Naive thymus-derived CD4-positive, alpha-beta T cell (primary cell): ENCODE results near the gene ATG5. TPM values are rescaled to one million over a fixed set of nuclear protein-coding genes. Genes with fewer than 3 reads are reported as not detected.

Experiments
- ATAC-seq: fragments of 150-1000 bp; cut with Tn5 transposase; 2 replicates; pipeline ENCODE4 v1.10.0; 2021; ENCODE audit warnings: mild to moderate bottlenecking, moderate library complexity
- CTCF ChIA-PET: fragments of 350-600 bp; sonication (Branson Sonifier 250); formaldehyde crosslinking; loops from one replicate; lab custom pipeline; 2021; ENCODE audit warnings: antibody characterized with exemption; lab: Charles Lee
- POLR2A ChIA-PET: fragments of 350-600 bp; sonication (Branson Sonifier 250); formaldehyde crosslinking; loops from one replicate; lab custom pipeline; 2021; ENCODE audit warnings: antibody characterized with exemption, inconsistent platforms; lab: Charles Lee
- DNase-seq, 9 donors: peaks; one replicate each; pipeline versions ENCODE4 v3.0.0 to v3.0.0-alpha.2; 2020 to 2022; ENCODE audit warnings: mixed read lengths in 1 of 9
- H3K27ac ChIP-seq: one replicate; pipeline ENCODE4 v1.7.0; 2013; ENCODE audit warnings: mild to moderate bottlenecking, low read depth, low read length, moderate library complexity
- H3K27me3 ChIP-seq, 2 donors: one replicate each; pipeline ENCODE4 v1.7.0; 2013; ENCODE audit warnings: low read length in 2 of 2, mild to moderate bottlenecking in 2 of 2, moderate library complexity in 2 of 2; ENCODE audit not compliant: control insufficient read depth in 2 of 2, insufficient read depth in 2 of 2
- H3K36me3 ChIP-seq, 3 experiments: 1 replicate in 2 of 3; 2 replicates in 1 of 3; pipeline ENCODE4 v1.7.0; 2013; ENCODE audit warnings: low read length in 3 of 3, mild to moderate bottlenecking in 3 of 3, moderate library complexity in 1 of 3; ENCODE audit not compliant: insufficient read depth in 3 of 3, control insufficient read depth in 2 of 3
- H3K4me1 ChIP-seq, 2 donors: one replicate each; pipeline ENCODE4 v1.7.0; 2013; ENCODE audit warnings: low read length in 2 of 2, mild to moderate bottlenecking in 2 of 2, moderate library complexity in 1 of 2; ENCODE audit not compliant: control insufficient read depth in 2 of 2, insufficient read depth in 2 of 2
- H3K4me3 ChIP-seq: 2 replicates; pipeline ENCODE4 v1.7.0; 2013; ENCODE audit warnings: mild to moderate bottlenecking, low read length
- H3K9me3 ChIP-seq, 3 experiments: 1 replicate in 2 of 3; 2 replicates in 1 of 3; pipeline ENCODE4 v1.7.0; 2013; ENCODE audit warnings: low read length in 3 of 3; ENCODE audit not compliant: control insufficient read depth in 2 of 3
- H3K27ac Mint-ChIP-seq, 9 donors: one replicate each; pipeline ENCODE4 v1.8.0; 2020 to 2022; ENCODE audit warnings: mixed read lengths in 9 of 9, mild to moderate bottlenecking in 8 of 9, moderate library complexity in 5 of 9, inconsistent platforms in 2 of 9
- H3K27me3 Mint-ChIP-seq, 5 donors: one replicate each; pipeline ENCODE4 v1.8.0; 2021 to 2022; ENCODE audit warnings: mixed read lengths in 5 of 5, mild to moderate bottlenecking in 1 of 5
- H3K36me3 Mint-ChIP-seq, 5 donors: one replicate each; pipeline ENCODE4 v1.8.0; 2020 to 2022; ENCODE audit warnings: mixed read lengths in 5 of 5, mild to moderate bottlenecking in 3 of 5, inconsistent platforms in 1 of 5
- H3K4me1 Mint-ChIP-seq, 7 donors: one replicate each; pipeline ENCODE4 v1.8.0; 2020 to 2022; ENCODE audit warnings: mixed read lengths in 7 of 7, mild to moderate bottlenecking in 3 of 7, inconsistent platforms in 1 of 7
- H3K4me3 Mint-ChIP-seq, 10 donors: one replicate each; pipeline ENCODE4 v1.8.0; 2020 to 2022; ENCODE audit warnings: mild to moderate bottlenecking in 10 of 10, mixed read lengths in 10 of 10, moderate library complexity in 6 of 10, inconsistent platforms in 2 of 10
- H3K9me3 Mint-ChIP-seq, 11 donors: one replicate each; pipeline ENCODE4 v1.8.0; 2020 to 2022; ENCODE audit warnings: mixed read lengths in 11 of 11, mild to moderate bottlenecking in 4 of 11, inconsistent platforms in 1 of 11, moderate library complexity in 1 of 11
- intact Hi-C, 2 donors: fragments of 100-400 bp; cut with micrococcal nuclease; formaldehyde crosslinking; loops; one replicate each; pipeline ENCODE4 v1.15.1; 2023
- polyA plus RNA-seq, 2 donors: library from polyadenylated mRNA; unstranded; fragments of 300-500 nt; fragmentation: Illumina TruSeq; gene quantifications; one replicate each; pipeline ENCODE4 v1.2.3, GENCODE V29; 2021
- total RNA-seq, 6 experiments: library from RNA in 5 of 6; stranded (reverse) in 5 of 6; gene quantifications; 1 replicate in 5 of 6; 2 replicates in 1 of 6; pipeline ENCODE4 v1.2.3 and lab custom pipeline; 2021 to 2026

Gene ATG5
- total and polyA plus RNA-seq, 7 experiments from 2014 or later: 24.0 to 32.9 (median 28.8) TPM

DNA sequence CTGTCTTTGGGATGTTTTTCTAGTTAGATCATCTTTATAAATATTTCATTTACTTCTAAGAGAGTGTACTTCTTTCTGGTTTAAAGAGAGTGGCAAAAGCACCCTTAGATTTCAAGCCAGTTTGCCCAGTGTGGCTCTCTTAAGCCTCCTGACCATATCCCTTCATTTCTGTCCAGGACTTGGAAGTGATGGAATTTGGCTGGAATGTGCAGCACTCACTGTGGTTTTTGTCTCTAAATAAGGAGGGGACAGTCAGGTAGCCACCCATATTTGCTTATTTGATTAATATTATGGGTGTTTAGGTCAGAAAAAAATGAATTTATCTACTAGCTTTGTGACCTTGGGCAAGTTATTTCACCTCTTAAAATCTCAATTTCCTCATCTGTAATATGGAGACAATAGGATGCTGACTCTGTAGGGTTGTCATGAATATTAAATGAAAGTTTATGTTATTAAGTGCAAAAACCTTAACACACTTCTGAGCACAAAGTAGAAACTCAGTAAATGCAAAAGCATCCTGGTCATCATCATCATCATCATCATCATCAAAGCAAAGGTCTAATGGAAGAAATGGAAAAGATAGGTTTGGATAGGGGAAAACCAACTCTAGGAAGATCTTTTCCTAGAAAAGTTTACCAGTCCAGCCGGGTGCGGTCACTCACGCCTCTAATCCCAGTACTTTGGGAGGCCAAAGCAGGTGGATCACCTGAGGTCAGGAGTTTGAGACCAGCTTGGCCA lies 38.0 kb upstream of the ATG5 start:
- Mint-ChIP-seq H3K4me3 (no peak overlapping the region), H3K4me1 (peaks cover 5 to 15% (median 10%) of the 10 kb centered on the region in 7 donors), H3K27me3 (peaks cover 9 to 49% (median 36%) of the 10 kb centered on the region in 5 donors), H3K36me3 (no peaks in the 10 kb centered on the region), H3K27ac (peak overlapping the region in 1 of 9 donors; percentile 48), H3K9me3 (peaks cover 0 to 1% (median 0%) of the 10 kb centered on the region in 11 donors)
- no peak overlapping the region for H3K27ac ChIP-seq
- H3K27me3 ChIP-seq: peaks cover 3 to 8% of the 10 kb centered on the region in 2 donors
- H3K36me3 ChIP-seq: no peaks in the 10 kb centered on the region
- peaks cover 7 to 8% of the 10 kb centered on the region in 2 donors for H3K4me1 ChIP-seq
- ChIA-PET POLR2A (no interaction called here), CTCF (interaction anchor here (0.9 kb wide), 1 partner anchor 12 kb away, joined by 5 read pairs; no protein-coding TSS in a partner anchor)
- intact Hi-C loops: loop anchor here in 1 of 2 donors (10.0 kb wide), 1 partner anchor 201 kb away; no protein-coding TSS in a partner anchor
- no peak overlapping the region for H3K4me3 ChIP-seq
- H3K9me3 ChIP-seq: no peaks in the 10 kb centered on the region
- ATAC-seq: no peak
- DNase-seq: no peak

DNA sequence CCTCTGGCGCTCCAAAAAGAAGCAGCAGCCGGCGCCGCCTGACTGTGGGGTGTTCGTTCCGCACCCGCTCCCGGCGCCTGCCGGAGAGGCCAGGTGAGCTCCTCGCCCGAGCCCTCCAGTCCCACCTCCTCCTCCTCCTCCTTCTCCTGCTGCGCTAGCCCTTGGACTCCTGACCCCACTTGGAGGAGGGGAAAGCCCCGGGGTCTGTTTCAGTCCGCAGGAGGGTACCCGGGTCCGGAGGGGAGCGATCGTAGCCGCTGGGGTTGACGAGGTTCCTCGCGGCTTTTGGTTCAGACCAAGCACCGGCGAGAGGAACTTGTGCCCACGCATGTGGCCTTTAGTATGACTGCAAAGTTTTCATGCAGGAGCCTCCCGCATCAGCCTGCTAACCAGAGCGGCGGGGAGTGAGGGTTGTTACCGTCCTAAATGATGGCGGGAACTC lies 35.5 kb upstream of the ATG5 start:
- ChIA-PET POLR2A (no interaction called here), CTCF (interaction anchor here (0.6 to 2.3 kb wide), 6 partner anchors 10 to 205 kb away, joined by 3 to 6 read pairs (median 3); no protein-coding TSS in a partner anchor)
- intact Hi-C loops: loop anchor here (1.0 to 10.0 kb wide), 4 partner anchors 36 to 667 kb away; partner anchors contain the start of genes ATG5 (in 1 of the 2) and MTRES1 (in 1 of the 2)
- Mint-ChIP-seq H3K36me3 (no peaks in the 10 kb centered on the region), H3K4me1 (peaks cover 5 to 15% (median 10%) of the 10 kb centered on the region in 7 donors), H3K4me3 (peak overlapping the region; percentile 71 to 86 (median 78)), H3K27ac (peak overlapping the region in 2 of 9 donors; percentile 15 to 43), H3K9me3 (peaks cover 0 to 1% (median 0%) of the 10 kb centered on the region in 11 donors), H3K27me3 (peaks cover 29 to 57% (median 50%) of the 10 kb centered on the region in 5 donors)
- Histone ChIP-seq H3K27me3 (peaks cover 3 to 16% of the 10 kb centered on the region in 2 donors), H3K4me1 (peaks cover 7 to 8% of the 10 kb centered on the region in 2 donors), H3K9me3 (no peaks in the 10 kb centered on the region), H3K36me3 (no peaks in the 10 kb centered on the region), H3K27ac (no peak overlapping the region), H3K4me3 (peak overlapping the region; percentile 45)
- DNase-seq: peak in 5 of 9 donors; percentile 16 to 34 (median 18)
- ATAC-seq: peak; percentile 6

DNA sequence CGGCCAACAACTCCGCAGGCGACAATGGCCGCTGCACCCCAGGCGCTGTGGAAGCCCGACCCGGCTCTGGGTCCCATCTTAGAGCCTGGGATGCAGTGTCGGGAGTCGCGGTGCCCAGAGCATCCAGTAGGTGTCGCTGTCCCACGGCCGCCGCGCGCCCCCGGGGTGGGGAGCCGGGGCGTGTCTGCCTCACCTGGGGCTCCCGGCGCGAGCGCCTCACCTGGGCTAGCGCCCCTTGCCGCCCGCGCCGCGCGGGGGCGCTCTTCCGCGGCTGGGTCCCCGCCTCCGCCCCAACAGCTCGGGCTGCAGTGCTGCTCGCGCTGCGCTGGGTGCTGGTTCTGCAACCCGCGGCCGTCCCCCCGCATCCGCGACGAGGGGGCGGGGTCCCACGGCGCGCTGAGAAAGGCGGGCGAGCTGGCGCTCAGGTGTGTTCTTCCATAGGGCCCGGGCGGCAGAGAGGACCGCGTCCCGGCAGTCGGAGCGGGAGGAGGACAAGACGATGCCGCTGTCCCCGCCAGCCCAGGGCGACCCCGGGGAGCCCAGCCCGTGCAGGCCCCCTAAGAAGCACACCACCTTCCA lies 34.9 kb upstream of the ATG5 start, which contains the start of gene CRYBG1:
TSS of gene CRYBG1 (plus strand) at position 308 of the 579 bp plus-strand sequence. CDS start at position 500, 192 bp downstream.
- peaks cover 5 to 15% (median 10%) of the 10 kb centered on the region in 7 donors for H3K4me1 Mint-ChIP-seq
- intact Hi-C loops: loop anchor here (1.0 to 10.0 kb wide), 4 partner anchors 35 to 668 kb away; partner anchors contain the start of genes ATG5 (in 1 of the 2) and MTRES1 (in 1 of the 2)
- Histone ChIP-seq H3K36me3 (no peaks in the 10 kb centered on the region), H3K9me3 (no peaks in the 10 kb centered on the region), H3K4me1 (peaks cover 7 to 8% of the 10 kb centered on the region in 2 donors), H3K27me3 (peaks cover 3 to 20% of the 10 kb centered on the region in 2 donors), H3K4me3 (peak within 1 kb of the TSS; percentile 45), H3K27ac (no peak within 1 kb of the TSS)
- H3K36me3 Mint-ChIP-seq: no peaks in the 10 kb centered on the region
- H3K4me3 Mint-ChIP-seq: peak within 1 kb of the TSS; percentile 71 to 86 (median 78)
- peak within 1 kb of the TSS in 2 of 9 donors; percentile 15 to 43 for H3K27ac Mint-ChIP-seq
- CTCF ChIA-PET: interaction anchor here (0.6 to 2.3 kb wide), 4 partner anchors 11 to 149 kb away, joined by 3 to 6 read pairs (median 3); no protein-coding TSS in a partner anchor
- POLR2A ChIA-PET: interaction anchor here (0.6 kb wide), 1 partner anchor 284 kb away, joined by 3 read pairs; no protein-coding TSS in a partner anchor
- DNase-seq (peak; percentile 60 to 75 (median 72)), ATAC-seq (peak; percentile 95)
- peaks cover 34 to 62% (median 55%) of the 10 kb centered on the region in 5 donors for H3K27me3 Mint-ChIP-seq
- peaks cover 0 to 1% (median 0%) of the 10 kb centered on the region in 11 donors for H3K9me3 Mint-ChIP-seq

DNA sequence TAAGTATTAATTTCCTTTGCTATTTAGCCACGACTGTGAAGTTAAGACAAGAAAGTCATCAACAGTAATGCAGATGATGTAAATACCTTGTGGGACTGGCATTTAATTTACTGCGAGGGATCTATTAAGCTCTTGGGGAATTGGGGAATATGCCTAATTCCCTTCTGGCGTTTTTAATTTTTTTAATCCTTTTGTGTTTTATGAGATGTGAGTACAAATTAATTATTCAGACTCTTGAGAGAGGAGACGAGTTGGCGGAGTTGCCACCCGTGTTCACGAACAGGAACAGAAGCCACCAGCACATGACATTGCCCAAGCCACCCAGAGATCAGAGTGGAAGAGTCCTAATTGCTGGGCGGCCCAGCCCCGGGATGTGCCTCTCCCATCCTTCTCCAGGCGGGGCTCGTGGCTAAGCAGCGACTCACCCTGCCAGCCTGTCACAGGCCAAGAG lies 34.4 kb upstream of the ATG5 start:
- ChIA-PET CTCF (interaction anchor here (0.7 to 2.3 kb wide), 2 partner anchors 9 to 11 kb away, joined by 3 to 6 read pairs; no protein-coding TSS in a partner anchor), POLR2A (interaction anchor here (0.6 kb wide), 1 partner anchor 284 kb away, joined by 3 read pairs; no protein-coding TSS in a partner anchor)

DNA sequence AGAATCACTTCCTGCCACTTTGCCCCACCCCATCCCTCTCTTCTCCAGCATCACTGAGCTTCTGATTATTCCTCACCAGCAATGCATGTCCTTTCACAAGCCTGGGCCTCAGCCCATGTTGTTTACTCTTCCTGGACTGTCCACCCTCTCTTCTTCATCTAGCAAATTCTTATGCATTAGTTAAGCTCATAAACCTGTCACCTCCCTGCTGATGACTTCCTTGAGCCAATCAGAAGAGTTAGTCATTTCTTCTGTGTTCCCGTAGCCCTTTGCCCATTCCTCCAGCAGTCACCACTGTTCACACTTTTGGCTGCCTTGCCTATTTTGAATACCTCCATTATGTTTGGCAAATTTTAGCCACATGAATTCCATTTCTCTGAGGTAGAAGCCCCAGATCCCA lies 30.8 kb upstream of the ATG5 start:
- H3K27me3 ChIP-seq: peaks cover 4 to 20% of the 10 kb centered on the region in 2 donors
- Mint-ChIP-seq H3K27ac (no peak overlapping the region), H3K27me3 (peaks cover 58 to 74% (median 67%) of the 10 kb centered on the region in 5 donors), H3K4me1 (peaks cover 5 to 14% (median 9%) of the 10 kb centered on the region in 7 donors), H3K4me3 (no peak overlapping the region), H3K36me3 (peaks cover 0 to 10% (median 6%) of the 10 kb centered on the region in 5 donors), H3K9me3 (peaks cover 0 to 15% (median 8%) of the 10 kb centered on the region in 11 donors)
- intact Hi-C loops: no loop called here
- CTCF ChIA-PET: no interaction called here
- ATAC-seq (no peak), DNase-seq (no peak)
- H3K27ac ChIP-seq: no peak overlapping the region
- peaks cover 7 to 8% of the 10 kb centered on the region in 2 donors for H3K4me1 ChIP-seq
- H3K4me3 ChIP-seq: no peak overlapping the region
- no peaks in the 10 kb centered on the region for H3K36me3 ChIP-seq
- H3K9me3 ChIP-seq: no peaks in the 10 kb centered on the region
- POLR2A ChIA-PET: no interaction called here

More for the DNA sequence above, 34.4 kb upstream of the ATG5 start:
- Histone ChIP-seq H3K27ac (no peak overlapping the region), H3K4me1 (peaks cover 7 to 8% of the 10 kb centered on the region in 2 donors), H3K9me3 (no peaks in the 10 kb centered on the region), H3K27me3 (peaks cover 3 to 20% of the 10 kb centered on the region in 2 donors), H3K36me3 (no peaks in the 10 kb centered on the region), H3K4me3 (peak overlapping the region; percentile 45)
- H3K36me3 Mint-ChIP-seq: no peaks in the 10 kb centered on the region
- H3K27me3 Mint-ChIP-seq: peaks cover 39 to 65% (median 60%) of the 10 kb centered on the region in 5 donors
- DNase-seq (no peak), ATAC-seq (no peak)
- H3K9me3 Mint-ChIP-seq: peaks cover 0 to 1% (median 0%) of the 10 kb centered on the region in 11 donors
- peak overlapping the region; percentile 41 to 86 (median 74) for H3K4me3 Mint-ChIP-seq
- peaks cover 5 to 15% (median 10%) of the 10 kb centered on the region in 7 donors for H3K4me1 Mint-ChIP-seq
- H3K27ac Mint-ChIP-seq: no peak overlapping the region
- intact Hi-C loops: loop anchor here (1.0 to 10.0 kb wide), 4 partner anchors 35 to 668 kb away; partner anchors contain the start of genes ATG5 (in 1 of the 2) and MTRES1 (in 1 of the 2)

DNA sequence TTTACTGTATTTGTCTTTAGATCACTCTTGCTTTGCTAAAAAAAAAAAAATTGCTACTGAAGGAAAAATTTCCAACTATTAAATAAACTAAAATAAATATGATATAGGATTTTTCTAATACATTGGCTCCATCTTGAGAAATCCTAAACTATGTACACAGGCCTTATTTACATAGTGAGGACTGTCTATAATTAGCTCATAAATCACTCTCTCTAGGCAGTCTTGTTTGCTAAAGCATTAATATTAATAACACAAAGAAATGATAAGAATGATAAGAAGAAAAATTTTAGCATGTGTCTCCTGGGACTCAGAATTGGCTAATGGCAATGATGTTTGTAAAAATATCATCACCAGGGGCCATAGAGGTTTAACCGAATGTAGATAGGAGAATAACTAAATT lies 21.7 kb upstream of the ATG5 start:
- H3K27ac ChIP-seq: no peak overlapping the region
- Mint-ChIP-seq H3K27ac (no peak overlapping the region), H3K4me3 (no peak overlapping the region), H3K4me1 (no peaks in the 10 kb centered on the region), H3K9me3 (peaks cover 0 to 6% (median under 1%) of the 10 kb centered on the region in 11 donors), H3K36me3 (peaks cover 0 to 3% (median under 1%) of the 10 kb centered on the region in 5 donors), H3K27me3 (peaks cover 4 to 49% (median 16%) of the 10 kb centered on the region in 5 donors)
- no peak overlapping the region for H3K4me3 ChIP-seq
- H3K36me3 ChIP-seq: no peaks in the 10 kb centered on the region
- no peaks in the 10 kb centered on the region for H3K9me3 ChIP-seq
- H3K4me1 ChIP-seq: no peaks in the 10 kb centered on the region
- POLR2A ChIA-PET: no interaction called here
- DNase-seq (no peak), ATAC-seq (no peak)
- intact Hi-C loops: no loop called here
- CTCF ChIA-PET: interaction anchor here (1.5 kb wide), 1 partner anchor 98 kb away, joined by 7 read pairs; no protein-coding TSS in a partner anchor
- H3K27me3 ChIP-seq: peaks cover 0 to 4% of the 10 kb centered on the region in 2 donors
